NCI-H146 (cell line): ENCODE data around the gene ACAD10.
"Not testable (repeated sequence)": the region's sequence is repeated elsewhere in the genome, so short reads cannot be mapped to it uniquely, and the experiment has no call there.

Experiments used
- DNase-seq: peaks from one replicate; lab custom pipeline; 2025; lab: John Stamatoyannopoulos, UW

The ACAD10 gene

DNA sequence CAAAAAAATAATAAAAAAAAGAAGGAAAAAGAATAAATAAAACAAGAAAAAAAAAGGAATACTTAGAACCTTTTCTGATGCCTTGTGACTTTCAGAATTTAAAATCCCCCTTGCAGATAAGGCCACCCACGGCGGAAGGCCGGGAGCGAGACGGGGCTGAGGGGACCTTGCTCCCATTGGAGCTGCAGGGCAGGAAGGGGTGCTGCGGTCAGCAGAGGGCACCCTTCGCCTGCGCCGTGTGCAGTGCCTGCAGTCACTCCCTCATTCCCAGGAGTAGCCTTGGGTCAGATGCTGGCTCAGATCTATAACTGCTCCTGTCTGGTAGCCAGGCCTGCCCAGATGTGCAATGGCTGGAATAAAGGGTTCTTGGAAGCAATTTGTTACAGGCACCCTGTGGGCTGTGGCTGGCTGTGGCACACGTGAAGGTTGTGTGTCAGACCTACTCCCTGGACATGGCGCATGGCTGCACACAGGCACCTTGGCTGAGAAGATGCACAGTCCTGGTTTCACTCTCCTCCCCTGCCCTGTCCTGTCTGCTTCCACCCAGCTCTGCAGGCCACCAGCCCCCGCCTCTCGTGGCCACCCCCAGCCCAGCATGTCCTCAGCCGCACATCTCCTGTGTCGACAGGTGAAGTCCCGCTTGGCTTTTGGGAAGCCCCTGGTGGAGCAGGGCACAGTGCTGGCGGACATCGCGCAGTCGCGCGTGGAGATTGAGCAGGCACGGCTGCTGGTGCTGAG, 67.5 kb downstream of the ACAD10 start:
- peak; percentile 40 for DNase-seq

- no peak for DNase-seq
These were observed 68.8 kb downstream of the ACAD10 start for GRCh38 chr12:111754671-111755070.

DNA sequence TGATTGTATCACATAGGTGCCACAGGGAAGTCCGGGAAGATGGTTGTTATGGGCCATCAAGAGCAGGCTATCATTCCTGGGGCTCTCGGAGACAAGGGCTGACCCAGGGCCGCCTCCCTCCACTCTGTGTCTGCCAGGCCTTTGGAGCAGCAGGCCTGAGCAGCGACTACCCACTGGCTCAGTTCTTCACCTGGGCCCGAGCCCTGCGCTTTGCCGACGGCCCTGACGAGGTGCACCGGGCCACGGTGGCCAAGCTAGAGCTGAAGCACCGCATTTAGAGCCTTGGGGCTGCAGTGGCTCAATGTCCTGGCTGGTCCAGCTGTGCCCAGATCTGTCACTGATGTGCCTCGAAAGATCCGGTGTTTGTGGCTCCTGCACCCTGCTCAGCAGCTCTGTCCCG, 70.3 kb downstream of the ACAD10 start:
- DNase-seq = no peak

DNA sequence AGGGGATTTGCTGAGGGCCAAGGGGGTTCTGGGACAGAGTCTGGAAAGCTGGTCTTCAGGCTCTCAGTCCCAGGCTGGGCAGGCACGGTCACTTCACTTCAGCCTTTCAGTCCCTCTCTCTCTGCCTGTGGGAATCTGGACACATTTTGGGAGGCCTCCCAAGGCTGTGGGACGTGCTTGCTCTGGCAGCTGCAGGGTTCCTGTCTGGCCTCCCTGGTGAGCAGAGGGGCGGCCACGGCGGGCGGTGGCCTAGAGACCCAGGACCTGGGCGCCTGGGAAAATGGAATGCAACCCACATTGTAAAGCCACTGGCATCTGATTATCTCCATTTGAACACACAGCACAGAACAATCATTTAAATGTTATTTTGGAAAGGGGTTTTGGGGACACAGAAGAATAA, 70.8 kb downstream of the ACAD10 start:
- DNase-seq = no peak

GRCh38 chr12:111757361-111758119, 71.7 kb downstream of the ACAD10 start:
- DNase-seq = no peak

DNA sequence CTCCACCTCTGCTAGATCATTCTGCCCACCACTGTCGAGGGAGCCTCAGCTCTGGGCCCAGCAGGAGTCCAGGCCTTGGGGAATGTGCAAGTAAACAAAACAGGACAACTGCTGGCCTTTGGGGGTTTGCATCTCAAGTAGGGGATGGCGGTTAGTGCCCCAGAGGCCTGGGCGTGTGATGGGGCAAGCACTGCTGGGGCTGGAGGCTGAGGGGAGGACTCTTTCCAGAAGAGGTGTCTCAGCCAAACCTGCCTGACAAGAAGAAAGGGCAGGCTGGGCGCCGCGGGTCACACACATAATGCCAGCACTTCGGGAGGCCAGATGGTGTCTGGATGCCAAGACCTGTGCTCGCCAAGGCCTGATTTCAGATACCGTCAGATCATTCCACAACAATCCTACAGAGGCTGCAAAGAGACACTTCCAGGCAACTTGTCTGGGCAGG, 72.3 kb downstream of the ACAD10 start:
- DNase-seq = no peak

- DNase-seq = no peak
These were observed 73.4 kb downstream of the ACAD10 start for GRCh38 chr12:111759271-111759670.

DNA sequence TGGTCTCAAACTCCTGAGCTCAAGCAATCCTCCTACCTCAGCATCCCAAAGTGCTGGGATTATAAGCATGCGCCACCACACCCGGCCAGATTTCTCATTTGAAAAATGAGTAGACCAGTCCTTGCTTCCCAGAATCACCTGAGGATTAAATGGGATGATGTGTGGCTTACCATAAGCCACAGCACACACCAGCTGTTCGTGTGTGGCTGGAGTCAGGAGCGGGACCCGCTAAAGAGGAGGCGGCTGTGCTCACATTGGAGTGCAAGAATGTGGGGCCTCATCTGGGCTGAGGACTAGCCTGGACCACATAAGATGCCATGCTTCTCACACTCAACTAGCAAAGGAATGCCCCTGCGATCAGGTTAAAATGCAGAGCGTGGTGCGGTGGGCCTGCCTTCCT, 74.1 kb downstream of the ACAD10 start:
- no peak for DNase-seq

DNA sequence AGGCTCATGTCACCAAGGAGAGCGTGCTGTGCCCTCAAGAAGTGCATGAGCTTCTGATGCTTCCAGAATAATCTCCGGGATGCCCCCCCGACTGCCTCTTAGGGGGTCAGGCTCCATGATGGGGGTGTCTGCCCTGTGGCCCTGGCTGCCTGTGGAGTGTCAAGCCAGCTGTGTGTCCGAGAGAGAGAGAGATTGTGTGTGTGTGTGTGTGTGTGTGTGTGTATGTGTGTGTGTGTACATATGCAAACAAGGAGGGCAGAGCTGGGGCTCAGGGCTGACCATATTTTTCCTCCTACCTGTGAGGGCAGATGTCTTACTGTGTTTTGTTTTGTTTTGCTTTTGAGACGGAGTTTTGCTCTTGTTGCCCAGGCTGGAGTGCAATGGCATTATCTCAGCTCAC, 75.2 kb downstream of the ACAD10 start:
- no peak for DNase-seq

GRCh38 chr12:111761706-111762105, 75.9 kb downstream of the ACAD10 start:
- DNase-seq = no peak

GRCh38 chr12:111763552-111763951, 77.7 kb downstream of the ACAD10 start:
- not testable (repeated sequence) for DNase-seq

DNA sequence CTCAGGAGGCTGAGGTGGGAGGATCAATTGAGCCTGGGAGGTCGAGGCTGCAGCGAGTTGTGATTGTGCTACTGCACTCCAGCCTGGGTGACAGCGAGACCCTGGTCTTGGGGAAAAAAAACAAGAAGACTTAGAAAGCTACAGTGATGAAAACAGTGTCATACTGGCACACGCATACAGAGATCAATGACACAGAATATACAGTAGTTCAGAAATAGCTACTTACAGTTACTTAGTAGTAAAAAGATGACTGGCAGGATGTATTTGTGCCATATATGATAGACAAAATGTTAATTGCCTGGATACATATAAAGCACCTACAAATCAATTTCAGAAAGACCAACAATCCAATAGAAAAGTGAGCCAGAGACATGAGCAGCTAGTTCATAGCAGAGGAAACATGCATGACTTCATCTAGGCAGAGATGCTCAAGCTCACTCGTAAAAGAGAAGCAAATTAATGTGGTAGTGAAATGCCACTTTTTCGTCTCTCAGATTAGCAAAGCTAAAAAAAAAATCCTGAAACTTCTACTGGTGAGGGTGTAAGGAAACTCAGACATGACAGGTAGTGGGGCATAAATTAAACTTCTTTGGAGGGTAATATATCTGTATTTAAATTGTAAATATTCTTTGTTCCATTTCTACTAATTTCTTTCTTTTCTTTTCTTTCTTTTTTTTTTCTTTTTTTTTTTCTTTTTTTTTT, 78.4 kb downstream of the ACAD10 start:
- no peak for DNase-seq

DNA sequence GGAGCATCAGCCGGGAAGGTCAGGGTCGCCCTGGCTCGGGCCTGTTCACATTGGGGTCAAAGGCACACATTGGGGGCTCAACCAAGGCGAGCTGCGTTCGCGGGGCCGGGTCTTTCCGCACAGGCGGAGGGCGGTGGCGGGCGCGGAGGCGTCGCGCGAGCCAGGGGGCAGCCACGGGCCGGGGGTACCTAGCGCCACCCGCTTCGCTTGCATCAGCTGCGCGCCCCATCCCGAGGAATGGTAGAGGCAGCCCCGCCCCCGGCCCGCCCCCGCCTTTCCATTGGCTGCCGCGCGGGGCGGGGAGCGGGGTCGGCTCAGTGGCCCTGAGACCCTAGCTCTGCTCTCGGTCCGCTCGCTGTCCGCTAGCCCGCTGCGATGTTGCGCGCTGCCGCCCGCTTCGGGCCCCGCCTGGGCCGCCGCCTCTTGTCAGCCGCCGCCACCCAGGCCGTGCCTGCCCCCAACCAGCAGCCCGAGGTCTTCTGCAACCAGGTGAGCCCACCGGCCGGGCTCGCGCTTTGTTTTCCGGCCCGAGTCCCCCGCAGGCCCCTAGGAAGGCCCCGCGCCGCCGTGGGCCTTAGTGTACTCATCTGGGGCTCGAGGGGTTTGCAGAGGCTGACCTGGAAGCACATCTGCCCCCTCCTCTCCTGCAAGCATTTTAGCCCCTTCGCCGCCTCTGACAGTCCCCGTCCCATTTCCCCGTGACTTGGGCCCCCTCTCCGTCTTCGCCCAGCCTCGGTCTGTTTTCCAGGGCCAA, 80.9 kb downstream of the ACAD10 start, which contains the start of gene ALDH2:
Gene ALDH2 (plus strand): TSS at position 326 of the 754 bp plus-strand sequence. CDS start 50 bp downstream, at position 376.
- peak; percentile 82 for DNase-seq

DNA sequence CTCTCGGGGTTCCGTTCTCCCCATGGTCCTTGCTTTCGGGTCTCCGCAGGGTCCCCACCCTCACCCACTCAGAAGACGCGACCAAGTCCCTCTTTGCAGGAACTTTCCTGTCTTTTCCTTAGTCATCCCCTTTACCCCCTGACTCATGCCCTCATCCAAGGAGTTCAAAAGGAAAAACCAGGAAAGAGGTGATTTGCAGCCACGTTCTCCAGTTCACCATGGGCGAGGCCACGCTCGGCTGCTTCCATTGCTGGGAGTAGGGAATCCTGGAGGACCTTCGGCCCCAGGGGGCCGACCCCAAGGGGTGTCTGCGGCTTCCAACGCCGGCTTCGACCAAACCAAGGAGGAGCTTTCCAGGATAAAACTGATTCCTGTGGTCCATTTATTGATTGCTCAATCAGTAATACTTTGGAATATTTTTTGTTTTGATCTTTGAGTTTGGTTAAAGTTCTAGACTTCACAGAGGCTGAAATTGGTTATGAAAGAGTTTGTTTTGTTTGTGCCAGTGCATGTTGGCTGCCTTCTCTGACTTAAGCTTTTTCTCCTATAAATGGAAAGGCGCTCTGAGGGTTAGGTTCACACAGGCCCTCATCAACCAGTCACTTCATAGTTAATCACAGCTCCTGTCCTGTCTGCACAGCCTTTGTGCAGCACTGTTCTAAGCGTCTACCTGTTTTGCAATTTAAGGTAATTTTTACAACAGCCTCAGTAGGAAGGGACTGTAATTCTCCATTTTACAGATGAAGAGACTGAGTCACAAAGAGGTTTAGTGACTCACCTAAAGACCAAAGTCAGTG, 81.7 kb downstream of the ACAD10 start:
- DNase-seq = peak; percentile 43

DNA sequence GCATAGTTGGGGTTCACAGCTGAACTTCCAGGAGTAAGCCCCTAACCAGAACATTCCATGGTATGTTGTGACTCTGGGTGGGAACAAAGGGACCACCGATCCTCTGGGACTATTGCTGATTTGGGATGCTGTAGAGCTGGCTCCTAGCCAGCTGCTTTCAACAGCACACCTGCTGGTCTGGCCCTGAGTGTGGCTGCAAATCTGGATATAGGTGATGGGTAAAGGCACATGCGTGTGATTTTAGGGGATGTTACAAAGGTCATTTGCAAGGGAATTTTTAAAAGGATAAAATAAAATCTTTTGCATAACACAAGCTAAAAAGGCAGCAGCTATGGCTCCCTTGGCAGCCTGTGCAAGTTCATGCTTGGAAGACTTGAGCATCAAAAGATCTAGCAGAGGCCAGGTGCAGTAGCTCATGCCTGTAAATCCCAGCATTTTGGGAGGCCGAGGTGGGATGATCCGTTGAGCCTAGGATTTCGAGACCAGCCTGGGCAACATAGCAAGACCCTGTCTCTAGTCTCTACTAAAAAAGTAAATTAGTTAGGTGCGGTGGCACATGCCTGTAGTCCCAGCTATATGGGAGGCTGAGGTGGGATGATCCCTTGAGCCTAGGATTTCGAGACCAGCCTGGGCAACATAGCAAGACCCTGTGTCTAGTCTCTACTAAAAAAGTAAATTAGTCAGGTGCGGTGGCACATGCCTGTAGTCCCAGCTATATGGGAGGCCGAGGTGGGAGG, 82.5 kb downstream of the ACAD10 start:
- DNase-seq = no peak

- DNase-seq = no peak
These were observed 83.7 kb downstream of the ACAD10 start for GRCh38 chr12:111769599-111769998.

- DNase-seq = no peak
These were observed 88.1 kb downstream of the ACAD10 start for GRCh38 chr12:111773801-111774551.

- DNase-seq = no peak
These were observed 89.6 kb downstream of the ACAD10 start for GRCh38 chr12:111775205-111776193.
